Measurements from ENCODE around the gene IL16.

Gene IL16

DNA sequence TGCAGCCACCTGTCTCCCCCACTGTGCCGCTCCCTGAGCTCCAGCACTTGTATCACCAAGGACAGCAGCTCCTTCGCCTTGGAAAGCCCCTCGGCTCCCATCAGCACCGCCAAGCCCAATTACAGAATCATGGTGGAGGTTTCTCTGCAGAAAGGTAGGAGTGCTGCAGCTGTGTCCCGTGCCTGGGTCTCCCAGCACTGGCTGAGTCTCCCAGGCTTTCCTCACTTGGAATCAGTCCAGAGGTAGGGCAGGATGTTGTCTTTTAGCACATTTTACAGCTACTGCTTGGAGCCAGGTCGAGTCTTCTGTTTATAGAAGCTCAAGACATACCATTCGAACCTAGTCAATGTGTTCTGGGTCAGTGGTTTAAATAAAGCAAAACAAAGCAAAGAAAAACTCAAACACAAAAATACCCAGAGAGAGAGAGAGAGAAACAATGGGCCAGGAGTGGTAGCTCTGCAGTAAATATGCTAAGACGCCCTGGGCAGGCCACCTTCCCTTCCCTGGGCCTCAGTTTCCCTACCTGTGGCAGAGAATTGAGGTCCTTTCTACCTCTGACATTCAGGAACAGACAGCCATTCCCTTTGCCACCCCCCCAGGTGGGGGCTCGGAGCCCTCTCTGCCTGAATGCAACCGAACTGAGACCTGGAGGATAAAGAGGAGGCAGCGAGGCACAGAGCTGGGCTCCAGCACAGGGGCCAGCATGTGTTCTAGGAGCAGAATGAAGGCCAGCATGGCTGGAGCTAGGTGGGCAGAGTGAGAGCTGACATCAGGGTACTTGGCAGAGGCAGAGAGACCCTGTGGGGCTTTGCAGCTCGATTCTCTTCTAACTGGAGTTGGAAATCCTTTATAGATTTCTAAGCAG lies 83.2 kb downstream of the IL16 start:
- DNase-seq, result no peak

GRCh38 chr15:81280696-81281455 lies 84.2 kb downstream of the IL16 start:
- no peaks in the 10 kb centered on the region for H3K27me3 ChIP-seq (replicated peaks; ENCODE audit: control insufficient read depth, insufficient read depth, low read length, poor library complexity, severe bottlenecking)
- H3K27ac ChIP-seq (ENCODE audit: insufficient read depth, low read length, poor library complexity, severe bottlenecking), result no peak overlapping the region
- peaks cover 23% of the 10 kb centered on the region for H3K4me1 ChIP-seq (ENCODE audit: control insufficient read depth, insufficient read depth, low read length, poor library complexity, severe bottlenecking)
- DNase-seq, result no peak
- no peaks in the 10 kb centered on the region for H3K36me3 ChIP-seq (ENCODE audit: control insufficient read depth, insufficient read depth, low read length)
- H3K9me3 ChIP-seq (ENCODE audit: control insufficient read depth, low read length), result no peaks in the 10 kb centered on the region
- H3K4me3 ChIP-seq (ENCODE audit: insufficient read depth, low read depth, low read length, poor library complexity, severe bottlenecking), result no peak overlapping the region

More for the DNA sequence above, 83.2 kb downstream of the IL16 start:
- H3K27me3 ChIP-seq (replicated peaks; ENCODE audit: control insufficient read depth, insufficient read depth, low read length, poor library complexity, severe bottlenecking), result no peaks in the 10 kb centered on the region
- H3K4me3 ChIP-seq (ENCODE audit: insufficient read depth, low read depth, low read length, poor library complexity, severe bottlenecking), result no peak overlapping the region
- peaks cover 16% of the 10 kb centered on the region for H3K4me1 ChIP-seq (ENCODE audit: control insufficient read depth, insufficient read depth, low read length, poor library complexity, severe bottlenecking)
- no peak overlapping the region for H3K27ac ChIP-seq (ENCODE audit: insufficient read depth, low read length, poor library complexity, severe bottlenecking)
- H3K9me3 ChIP-seq (ENCODE audit: control insufficient read depth, low read length), result no peaks in the 10 kb centered on the region
- H3K36me3 ChIP-seq (ENCODE audit: control insufficient read depth, insufficient read depth, low read length), result no peaks in the 10 kb centered on the region

DNA sequence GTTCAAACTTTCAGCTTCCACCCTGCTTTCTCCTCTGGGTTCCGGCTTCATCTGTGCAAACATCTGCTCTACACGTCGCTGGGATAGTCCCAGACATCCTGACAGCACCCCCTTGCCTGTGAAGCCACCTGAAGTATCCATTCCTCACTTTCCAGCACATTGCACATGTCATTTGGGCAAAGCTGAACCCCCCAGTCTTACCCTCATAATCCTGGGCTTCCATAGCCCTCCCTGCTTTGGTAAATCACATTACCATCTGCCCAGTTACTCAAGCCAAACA lies 84.7 kb downstream of the IL16 start:
- Histone ChIP-seq H3K4me3 (ENCODE audit: insufficient read depth, low read depth, low read length, poor library complexity, severe bottlenecking) (no peak overlapping the region), H3K9me3 (ENCODE audit: control insufficient read depth, low read length) (no peaks in the 10 kb centered on the region), H3K4me1 (ENCODE audit: control insufficient read depth, insufficient read depth, low read length, poor library complexity, severe bottlenecking) (peaks cover 28% of the 10 kb centered on the region), H3K36me3 (ENCODE audit: control insufficient read depth, insufficient read depth, low read length) (no peaks in the 10 kb centered on the region), H3K27me3 (replicated peaks; ENCODE audit: control insufficient read depth, insufficient read depth, low read length, poor library complexity, severe bottlenecking) (no peaks in the 10 kb centered on the region), H3K27ac (ENCODE audit: insufficient read depth, low read length, poor library complexity, severe bottlenecking) (no peak overlapping the region)
- no peak for DNase-seq

DNA sequence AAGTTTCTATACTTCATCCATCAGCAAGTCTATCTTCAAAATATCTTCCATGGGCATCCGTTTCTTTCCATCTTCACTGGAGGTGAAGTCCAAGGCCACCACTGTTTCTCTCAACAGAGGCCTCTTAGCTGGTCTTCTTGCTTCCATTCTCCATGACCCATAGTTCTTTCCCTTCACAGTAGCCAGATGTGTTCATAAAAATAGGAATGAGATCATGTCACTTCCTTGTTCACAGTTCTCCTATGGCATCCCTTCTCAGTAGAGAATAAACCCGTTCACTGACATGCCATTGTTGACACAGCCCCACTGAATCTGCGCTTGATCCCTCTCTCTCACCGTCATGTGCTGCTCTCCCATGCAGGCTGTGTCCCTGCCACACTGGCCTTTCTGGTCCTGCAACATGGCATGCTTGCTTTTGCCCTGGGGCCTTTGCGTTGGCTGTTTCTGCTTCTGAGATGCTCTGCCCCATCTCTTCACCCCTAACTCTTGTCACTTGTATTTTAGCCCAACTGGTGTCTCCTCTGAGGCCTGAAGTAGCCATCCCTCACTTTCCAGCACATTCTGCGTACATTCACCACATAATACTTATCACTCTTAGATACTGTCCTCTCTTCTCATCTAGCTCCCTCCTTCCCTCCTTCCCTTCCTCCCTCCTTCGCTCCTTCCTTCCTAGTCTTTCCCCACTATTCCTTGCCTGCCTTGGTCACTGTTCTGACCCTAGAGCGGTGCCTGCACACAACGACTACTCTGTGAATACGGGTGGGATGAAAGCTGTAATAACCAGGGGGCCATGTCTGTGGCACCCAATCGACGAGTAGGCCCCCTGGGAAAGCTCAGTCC lies 85.3 kb downstream of the IL16 start:
- Histone ChIP-seq H3K9me3 (ENCODE audit: control insufficient read depth, low read length) (no peaks in the 10 kb centered on the region), H3K27ac (ENCODE audit: insufficient read depth, low read length, poor library complexity, severe bottlenecking) (no peak overlapping the region), H3K4me1 (ENCODE audit: control insufficient read depth, insufficient read depth, low read length, poor library complexity, severe bottlenecking) (peaks cover 34% of the 10 kb centered on the region), H3K27me3 (replicated peaks; ENCODE audit: control insufficient read depth, insufficient read depth, low read length, poor library complexity, severe bottlenecking) (no peaks in the 10 kb centered on the region), H3K36me3 (ENCODE audit: control insufficient read depth, insufficient read depth, low read length) (no peaks in the 10 kb centered on the region), H3K4me3 (ENCODE audit: insufficient read depth, low read depth, low read length, poor library complexity, severe bottlenecking) (no peak overlapping the region)
- DNase-seq, result no peak

DNA sequence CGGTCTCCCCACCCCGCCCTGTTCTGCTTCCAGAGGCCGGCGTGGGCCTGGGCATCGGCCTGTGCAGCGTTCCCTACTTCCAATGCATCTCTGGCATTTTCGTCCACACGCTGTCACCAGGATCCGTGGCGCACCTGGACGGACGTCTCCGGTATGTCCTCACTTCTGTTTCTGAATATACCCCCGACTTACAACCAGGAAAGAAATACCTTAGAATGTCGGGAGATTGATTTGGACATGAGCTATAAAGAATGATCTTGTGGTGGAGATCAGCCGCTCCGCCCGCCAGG lies 85.9 kb downstream of the IL16 start:
- peaks cover 40% of the 10 kb centered on the region for H3K4me1 ChIP-seq (ENCODE audit: control insufficient read depth, insufficient read depth, low read length, poor library complexity, severe bottlenecking)
- H3K27ac ChIP-seq (ENCODE audit: insufficient read depth, low read length, poor library complexity, severe bottlenecking), result no peak overlapping the region
- H3K9me3 ChIP-seq (ENCODE audit: control insufficient read depth, low read length), result no peaks in the 10 kb centered on the region
- DNase-seq, result no peak
- no peaks in the 10 kb centered on the region for H3K27me3 ChIP-seq (replicated peaks; ENCODE audit: control insufficient read depth, insufficient read depth, low read length, poor library complexity, severe bottlenecking)
- H3K4me3 ChIP-seq (ENCODE audit: insufficient read depth, low read depth, low read length, poor library complexity, severe bottlenecking), result no peak overlapping the region
- H3K36me3 ChIP-seq (ENCODE audit: control insufficient read depth, insufficient read depth, low read length), result no peaks in the 10 kb centered on the region

GRCh38 chr15:81282911-81283310 lies 86.2 kb downstream of the IL16 start:
- Histone ChIP-seq H3K4me1 (ENCODE audit: control insufficient read depth, insufficient read depth, low read length, poor library complexity, severe bottlenecking) (peaks cover 44% of the 10 kb centered on the region), H3K9me3 (ENCODE audit: control insufficient read depth, low read length) (no peaks in the 10 kb centered on the region), H3K4me3 (ENCODE audit: insufficient read depth, low read depth, low read length, poor library complexity, severe bottlenecking) (no peak overlapping the region), H3K27me3 (replicated peaks; ENCODE audit: control insufficient read depth, insufficient read depth, low read length, poor library complexity, severe bottlenecking) (no peaks in the 10 kb centered on the region), H3K36me3 (ENCODE audit: control insufficient read depth, insufficient read depth, low read length) (no peaks in the 10 kb centered on the region), H3K27ac (ENCODE audit: insufficient read depth, low read length, poor library complexity, severe bottlenecking) (no peak overlapping the region)
- no peak for DNase-seq

DNA sequence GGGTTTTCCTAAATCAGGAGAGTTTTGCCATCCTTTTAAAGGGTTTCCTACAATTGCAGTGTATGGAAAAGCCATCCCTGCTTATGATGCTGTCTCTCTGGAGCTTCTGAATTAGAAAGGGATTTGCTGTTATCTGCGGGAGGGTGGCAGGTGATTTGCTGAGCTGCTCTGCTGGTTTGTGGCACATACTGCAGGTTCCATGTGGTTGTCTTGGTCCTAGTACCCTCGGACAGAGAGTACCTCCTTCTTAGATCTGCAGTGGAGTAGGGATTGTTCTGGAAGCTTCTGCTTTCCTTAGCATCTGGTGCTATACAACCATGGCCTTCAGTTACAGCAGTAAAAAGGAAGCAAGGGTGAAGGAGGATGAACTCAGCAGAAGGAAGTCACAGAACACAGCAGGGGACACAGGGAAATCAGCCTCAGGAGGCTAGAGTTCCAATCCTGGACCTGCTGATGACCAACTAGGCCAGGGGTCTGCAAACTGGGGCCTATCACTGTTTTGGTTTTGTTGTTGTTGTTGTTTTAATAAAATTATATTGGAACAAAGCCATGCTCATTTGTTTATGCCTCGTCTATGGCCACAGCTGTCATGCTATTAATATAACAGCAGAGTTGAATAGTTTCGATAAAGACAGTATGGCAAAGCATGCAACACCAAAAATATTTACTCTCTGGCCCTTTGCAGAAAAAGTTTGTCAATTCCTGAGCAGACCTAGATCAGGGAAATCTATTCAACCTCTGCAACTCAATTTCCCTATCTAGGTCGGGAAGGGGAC lies 87.8 kb downstream of the IL16 start:
- no peaks in the 10 kb centered on the region for H3K27me3 ChIP-seq (replicated peaks; ENCODE audit: control insufficient read depth, insufficient read depth, low read length, poor library complexity, severe bottlenecking)
- H3K9me3 ChIP-seq (ENCODE audit: control insufficient read depth, low read length), result no peaks in the 10 kb centered on the region
- no peaks in the 10 kb centered on the region for H3K36me3 ChIP-seq (ENCODE audit: control insufficient read depth, insufficient read depth, low read length)
- no peak for DNase-seq
- H3K4me3 ChIP-seq (ENCODE audit: insufficient read depth, low read depth, low read length, poor library complexity, severe bottlenecking), result no peak overlapping the region
- H3K27ac ChIP-seq (ENCODE audit: insufficient read depth, low read length, poor library complexity, severe bottlenecking), result no peak overlapping the region
- H3K4me1 ChIP-seq (ENCODE audit: control insufficient read depth, insufficient read depth, low read length, poor library complexity, severe bottlenecking), result peaks cover 47% of the 10 kb centered on the region

DNA sequence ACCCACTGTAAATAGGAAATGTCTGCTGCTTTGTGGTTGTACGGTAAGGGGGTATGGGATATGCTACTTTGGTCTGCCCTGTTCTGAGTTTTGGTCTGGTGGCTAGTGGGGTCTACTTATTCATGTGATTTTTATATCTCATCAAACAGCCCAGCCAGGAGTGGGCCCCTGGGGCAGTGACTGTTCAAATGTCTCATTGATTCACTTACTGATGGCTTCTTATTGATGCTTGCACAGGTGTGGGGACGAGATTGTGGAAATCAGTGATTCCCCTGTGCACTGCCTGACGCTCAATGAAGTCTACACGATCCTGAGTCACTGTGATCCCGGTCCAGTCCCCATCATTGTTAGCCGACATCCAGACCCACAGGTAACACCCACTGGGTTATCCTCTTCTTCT lies 88.8 kb downstream of the IL16 start:
- H3K27me3 ChIP-seq (replicated peaks; ENCODE audit: control insufficient read depth, insufficient read depth, low read length, poor library complexity, severe bottlenecking), result no peaks in the 10 kb centered on the region
- DNase-seq, result no peak
- peaks cover 52% of the 10 kb centered on the region for H3K4me1 ChIP-seq (ENCODE audit: control insufficient read depth, insufficient read depth, low read length, poor library complexity, severe bottlenecking)
- peak overlapping the region; percentile 6 for H3K4me3 ChIP-seq (ENCODE audit: insufficient read depth, low read depth, low read length, poor library complexity, severe bottlenecking)
- H3K27ac ChIP-seq (ENCODE audit: insufficient read depth, low read length, poor library complexity, severe bottlenecking), result peak overlapping the region; percentile 74
- no peaks in the 10 kb centered on the region for H3K36me3 ChIP-seq (ENCODE audit: control insufficient read depth, insufficient read depth, low read length)
- no peaks in the 10 kb centered on the region for H3K9me3 ChIP-seq (ENCODE audit: control insufficient read depth, low read length)

- no peaks in the 10 kb centered on the region for H3K9me3 ChIP-seq (ENCODE audit: control insufficient read depth, low read length)
- DNase-seq, result no peak
- no peaks in the 10 kb centered on the region for H3K36me3 ChIP-seq (ENCODE audit: control insufficient read depth, insufficient read depth, low read length)
- peak overlapping the region; percentile 6 for H3K4me3 ChIP-seq (ENCODE audit: insufficient read depth, low read depth, low read length, poor library complexity, severe bottlenecking)
- H3K27me3 ChIP-seq (replicated peaks; ENCODE audit: control insufficient read depth, insufficient read depth, low read length, poor library complexity, severe bottlenecking), result no peaks in the 10 kb centered on the region
- peak overlapping the region; percentile 74 for H3K27ac ChIP-seq (ENCODE audit: insufficient read depth, low read length, poor library complexity, severe bottlenecking)
- peaks cover 59% of the 10 kb centered on the region for H3K4me1 ChIP-seq (ENCODE audit: control insufficient read depth, insufficient read depth, low read length, poor library complexity, severe bottlenecking)
Observed at GRCh38 chr15:81286621-81287121, 90.0 kb downstream of the IL16 start.

Data from effector memory CD4-positive, alpha-beta T cell (primary cell).